SK-N-SH treated with all-trans-retinoic acid at 6 μM for 48 hours (cell line): ENCODE measurements around the gene PRR5.

Source experiments
- ATAC-seq: fragments of 200-7000 bp; cut with Tn5 transposase; 3 replicates; pipeline ENCODE4 v1.9.1; 2020; ENCODE audit warnings: mild to moderate bottlenecking, moderate library complexity
- ARNTL ChIP-seq: fragments of 450-650 bp; formaldehyde crosslinking; IDR thresholded peaks from 2 replicates; pipeline ENCODE4 v1.5.0; 2020; ENCODE audit warnings: low read depth, mild to moderate bottlenecking, moderate library complexity, borderline replicate concordance
- BACH2 ChIP-seq: fragments of 250-450 bp; sonication (Bioruptor Pico); IDR thresholded peaks from 2 replicates; pipeline ENCODE4 v1.9.0; 2021; ENCODE audit warnings: mild to moderate bottlenecking, borderline replicate concordance
- CSDC2 ChIP-seq: fragments of 250-450 bp; sonication (Bioruptor Pico); IDR thresholded peaks from 2 replicates; pipeline ENCODE4 v1.5.0; 2020; ENCODE audit warnings: mild to moderate bottlenecking, moderate library complexity
- ESRRG ChIP-seq: fragments of 250-450 bp; sonication (Bioruptor Pico); IDR thresholded peaks from 2 replicates; pipeline ENCODE4 v1.6.1; 2021; ENCODE audit warnings: mild to moderate bottlenecking
- GLIS3 ChIP-seq: fragments of 250-450 bp; sonication (Bioruptor Pico); IDR thresholded peaks from 2 replicates; pipeline ENCODE4 v1.5.0; 2020; ENCODE audit warnings: mild to moderate bottlenecking, moderate library complexity
- ISL1 ChIP-seq: fragments of 250-450 bp; sonication (Bioruptor Pico); IDR thresholded peaks from 2 replicates; pipeline ENCODE4 v2.1.2; 2022; ENCODE audit warnings: mild to moderate bottlenecking, moderate library complexity
- OSR1 ChIP-seq: fragments of 250-450 bp; sonication (Bioruptor Pico); IDR thresholded peaks from 2 replicates; pipeline ENCODE4 v1.8.0; 2022; ENCODE audit warnings: moderate library complexity, mild to moderate bottlenecking, inconsistent platforms
- PPARA ChIP-seq: fragments of 250-450 bp; sonication (Bioruptor Pico); IDR thresholded peaks from 2 replicates; pipeline ENCODE4 v1.5.0; 2020; ENCODE audit warnings: mild to moderate bottlenecking, borderline replicate concordance
- RARB ChIP-seq: fragments of 250-450 bp; sonication (Bioruptor Pico); IDR thresholded peaks from 2 replicates; pipeline ENCODE4 v1.8.0; 2021; ENCODE audit warnings: mild to moderate bottlenecking, moderate library complexity
- SNAI2 ChIP-seq: fragments of 250-450 bp; sonication (Bioruptor Pico); IDR thresholded peaks from 2 replicates; pipeline ENCODE4 v1.5.0; 2020; ENCODE audit warnings: mild to moderate bottlenecking, moderate library complexity
- TCF4 ChIP-seq: fragments of 250-450 bp; sonication (Bioruptor Pico); IDR thresholded peaks from 2 replicates; pipeline ENCODE4 v1.8.0; 2021; ENCODE audit warnings: mild to moderate bottlenecking, moderate library complexity, borderline replicate concordance
- TOX ChIP-seq: fragments of 250-450 bp; sonication (Bioruptor Pico); IDR thresholded peaks from 2 replicates; pipeline ENCODE4 v1.8.0; 2021; ENCODE audit warnings: mild to moderate bottlenecking, moderate library complexity, borderline replicate concordance
- ZFP3 ChIP-seq: fragments of 250-450 bp; sonication (Bioruptor Pico); IDR thresholded peaks from 2 replicates; pipeline ENCODE4 v1.5.0; 2020; ENCODE audit warnings: mild to moderate bottlenecking, moderate library complexity
- ZFP30 ChIP-seq: fragments of 450-650 bp; formaldehyde crosslinking; IDR thresholded peaks from 2 replicates; pipeline ENCODE4 v1.5.0; 2022; ENCODE audit warnings: mild to moderate bottlenecking, moderate library complexity
- ZNF70 ChIP-seq: fragments of 450-650 bp; formaldehyde crosslinking; IDR thresholded peaks from 2 replicates; pipeline ENCODE4 v1.5.0; 2020; ENCODE audit warnings: mild to moderate bottlenecking, moderate library complexity
- ZNF8 ChIP-seq: fragments of 450-650 bp; formaldehyde crosslinking; IDR thresholded peaks from 2 replicates; pipeline ENCODE4 v1.5.0; 2020; ENCODE audit warnings: mild to moderate bottlenecking, moderate library complexity
- TF ChIP-seq, protein P1 (sequence below): fragments of 250-450 bp; sonication (Bioruptor Pico); IDR thresholded peaks from 2 replicates; pipeline ENCODE4 v1.5.0; 2020; ENCODE audit warnings: mild to moderate bottlenecking, moderate library complexity
- TF ChIP-seq, protein P2 (sequence below): fragments of 250-450 bp; sonication (Bioruptor Pico); IDR thresholded peaks from 2 replicates; pipeline ENCODE4 v1.5.1; 2021; ENCODE audit warnings: mild to moderate bottlenecking, moderate library complexity
- TF ChIP-seq, protein P3 (sequence below): fragments of 250-450 bp; sonication (Bioruptor Pico); IDR thresholded peaks from 2 replicates; pipeline ENCODE4 v1.8.0; 2021; ENCODE audit warnings: low read depth, mild to moderate bottlenecking, moderate library complexity, borderline replicate concordance
- TF ChIP-seq, protein P4 (sequence below): fragments of 250-450 bp; sonication (Bioruptor Pico); IDR thresholded peaks from 2 replicates; pipeline ENCODE4 v1.8.0; 2020; ENCODE audit warnings: mild to moderate bottlenecking, moderate library complexity, borderline replicate concordance

Gene PRR5

DNA sequence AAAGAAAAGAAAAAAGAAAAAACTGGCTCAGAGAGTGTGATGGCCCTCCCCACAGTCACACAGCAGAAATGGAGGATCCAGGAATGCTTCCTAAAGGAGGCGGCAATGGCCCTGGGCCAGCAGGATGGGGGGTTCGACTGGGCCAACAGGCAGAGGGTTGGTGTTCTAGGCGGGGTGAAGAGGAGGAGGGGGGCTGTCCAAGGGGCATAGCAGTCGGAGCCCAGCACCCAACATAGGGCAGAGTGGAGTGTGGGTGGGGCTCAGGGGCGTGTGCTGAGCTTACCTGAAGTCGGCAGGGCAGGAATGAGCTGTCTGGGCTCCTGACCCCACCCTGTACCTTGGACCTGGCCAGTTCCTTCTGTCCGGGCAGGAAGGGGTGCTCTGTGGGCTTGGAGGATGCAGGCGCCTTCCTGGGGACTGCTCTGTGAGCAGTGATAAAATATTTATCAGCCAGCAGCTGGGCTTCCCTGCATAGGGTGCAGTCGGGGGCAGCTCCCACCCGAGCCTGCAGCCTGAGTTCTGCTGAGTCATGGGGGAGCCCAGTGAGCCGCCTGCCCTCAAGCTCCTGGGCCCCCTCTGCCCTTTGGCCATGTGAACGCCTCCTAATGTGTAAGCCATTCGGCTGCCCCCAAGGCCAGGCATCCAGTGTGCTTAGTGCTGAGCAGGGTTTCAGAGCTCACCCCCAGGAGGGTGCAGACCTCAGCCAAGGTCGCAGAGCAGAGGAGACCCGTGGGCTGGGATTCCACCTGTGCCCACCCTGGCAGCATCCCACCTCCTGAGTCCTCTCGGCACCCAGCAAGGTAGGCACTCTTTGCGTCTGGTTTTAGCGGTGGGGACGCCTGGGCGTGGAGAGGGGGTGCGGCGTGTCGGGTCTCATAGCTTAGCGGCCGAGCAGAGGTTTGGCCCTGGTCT is 25.3 kb upstream of the PRR5 start (continued):
- TF ChIP-seq SNAI2 (CRISPR knock-in tag) (no peak), TCF4 (CRISPR knock-in tag) (no peak), ESRRG (CRISPR knock-in tag) (no peak), ISL1 (CRISPR knock-in tag) (no peak), GLIS3 (CRISPR knock-in tag) (no peak)

DNA sequence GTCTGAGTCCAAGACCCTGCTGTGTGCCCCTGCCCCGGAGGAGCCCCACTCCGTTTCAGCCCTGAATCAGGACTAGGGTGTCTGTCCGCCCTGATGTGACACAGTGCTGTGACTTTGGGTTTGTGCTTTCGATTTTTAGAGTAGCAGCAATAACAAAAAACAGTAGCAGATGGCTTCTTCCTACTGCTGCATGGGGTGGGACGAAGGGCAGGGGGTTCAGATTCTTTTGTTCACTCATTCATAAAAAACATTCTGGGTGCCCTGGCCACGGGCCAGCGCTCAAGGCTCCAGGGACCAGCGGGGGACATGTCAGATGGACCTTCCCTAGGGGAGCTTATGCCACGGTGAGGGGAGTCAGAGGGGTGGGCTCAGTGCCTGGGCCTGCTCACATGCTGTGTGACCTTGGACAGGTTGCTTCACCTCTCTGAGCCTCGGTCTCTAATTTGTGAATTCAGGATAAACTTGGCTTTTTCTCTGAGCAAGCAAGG is 24.6 kb upstream of the PRR5 start:
- TF ChIP-seq, protein P1, sequence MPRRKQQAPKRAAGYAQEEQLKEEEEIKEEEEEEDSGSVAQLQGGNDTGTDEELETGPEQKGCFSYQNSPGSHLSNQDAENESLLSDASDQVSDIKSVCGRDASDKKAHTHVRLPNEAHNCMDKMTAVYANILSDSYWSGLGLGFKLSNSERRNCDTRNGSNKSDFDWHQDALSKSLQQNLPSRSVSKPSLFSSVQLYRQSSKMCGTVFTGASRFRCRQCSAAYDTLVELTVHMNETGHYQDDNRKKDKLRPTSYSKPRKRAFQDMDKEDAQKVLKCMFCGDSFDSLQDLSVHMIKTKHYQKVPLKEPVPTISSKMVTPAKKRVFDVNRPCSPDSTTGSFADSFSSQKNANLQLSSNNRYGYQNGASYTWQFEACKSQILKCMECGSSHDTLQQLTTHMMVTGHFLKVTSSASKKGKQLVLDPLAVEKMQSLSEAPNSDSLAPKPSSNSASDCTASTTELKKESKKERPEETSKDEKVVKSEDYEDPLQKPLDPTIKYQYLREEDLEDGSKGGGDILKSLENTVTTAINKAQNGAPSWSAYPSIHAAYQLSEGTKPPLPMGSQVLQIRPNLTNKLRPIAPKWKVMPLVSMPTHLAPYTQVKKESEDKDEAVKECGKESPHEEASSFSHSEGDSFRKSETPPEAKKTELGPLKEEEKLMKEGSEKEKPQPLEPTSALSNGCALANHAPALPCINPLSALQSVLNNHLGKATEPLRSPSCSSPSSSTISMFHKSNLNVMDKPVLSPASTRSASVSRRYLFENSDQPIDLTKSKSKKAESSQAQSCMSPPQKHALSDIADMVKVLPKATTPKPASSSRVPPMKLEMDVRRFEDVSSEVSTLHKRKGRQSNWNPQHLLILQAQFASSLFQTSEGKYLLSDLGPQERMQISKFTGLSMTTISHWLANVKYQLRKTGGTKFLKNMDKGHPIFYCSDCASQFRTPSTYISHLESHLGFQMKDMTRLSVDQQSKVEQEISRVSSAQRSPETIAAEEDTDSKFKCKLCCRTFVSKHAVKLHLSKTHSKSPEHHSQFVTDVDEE = no peak
- TF ChIP-seq SNAI2 (CRISPR knock-in tag) (no peak), ARNTL (CRISPR knock-in tag) (no peak), TOX (CRISPR knock-in tag) (no peak), CSDC2 (CRISPR knock-in tag) (no peak), RARB (CRISPR knock-in tag) (no peak), BACH2 (no peak), PPARA (CRISPR knock-in tag) (no peak), GLIS3 (CRISPR knock-in tag) (no peak), ZFP30 (no peak), ZNF8 (CRISPR knock-in tag) (no peak), ESRRG (CRISPR knock-in tag) (no peak), OSR1 (CRISPR knock-in tag) (no peak), TCF4 (CRISPR knock-in tag) (no peak), ZFP3 (no peak), ZNF70 (CRISPR knock-in tag) (no peak)
- TF ChIP-seq, protein P2, sequence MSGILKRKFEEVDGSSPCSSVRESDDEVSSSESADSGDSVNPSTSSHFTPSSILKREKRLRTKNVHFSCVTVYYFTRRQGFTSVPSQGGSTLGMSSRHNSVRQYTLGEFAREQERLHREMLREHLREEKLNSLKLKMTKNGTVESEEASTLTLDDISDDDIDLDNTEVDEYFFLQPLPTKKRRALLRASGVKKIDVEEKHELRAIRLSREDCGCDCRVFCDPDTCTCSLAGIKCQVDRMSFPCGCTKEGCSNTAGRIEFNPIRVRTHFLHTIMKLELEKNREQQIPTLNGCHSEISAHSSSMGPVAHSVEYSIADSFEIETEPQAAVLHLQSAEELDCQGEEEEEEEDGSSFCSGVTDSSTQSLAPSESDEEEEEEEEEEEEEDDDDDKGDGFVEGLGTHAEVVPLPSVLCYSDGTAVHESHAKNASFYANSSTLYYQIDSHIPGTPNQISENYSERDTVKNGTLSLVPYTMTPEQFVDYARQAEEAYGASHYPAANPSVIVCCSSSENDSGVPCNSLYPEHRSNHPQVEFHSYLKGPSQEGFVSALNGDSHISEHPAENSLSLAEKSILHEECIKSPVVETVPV (CRISPR knock-in tag) = no peak
- TF ChIP-seq, protein P3, sequence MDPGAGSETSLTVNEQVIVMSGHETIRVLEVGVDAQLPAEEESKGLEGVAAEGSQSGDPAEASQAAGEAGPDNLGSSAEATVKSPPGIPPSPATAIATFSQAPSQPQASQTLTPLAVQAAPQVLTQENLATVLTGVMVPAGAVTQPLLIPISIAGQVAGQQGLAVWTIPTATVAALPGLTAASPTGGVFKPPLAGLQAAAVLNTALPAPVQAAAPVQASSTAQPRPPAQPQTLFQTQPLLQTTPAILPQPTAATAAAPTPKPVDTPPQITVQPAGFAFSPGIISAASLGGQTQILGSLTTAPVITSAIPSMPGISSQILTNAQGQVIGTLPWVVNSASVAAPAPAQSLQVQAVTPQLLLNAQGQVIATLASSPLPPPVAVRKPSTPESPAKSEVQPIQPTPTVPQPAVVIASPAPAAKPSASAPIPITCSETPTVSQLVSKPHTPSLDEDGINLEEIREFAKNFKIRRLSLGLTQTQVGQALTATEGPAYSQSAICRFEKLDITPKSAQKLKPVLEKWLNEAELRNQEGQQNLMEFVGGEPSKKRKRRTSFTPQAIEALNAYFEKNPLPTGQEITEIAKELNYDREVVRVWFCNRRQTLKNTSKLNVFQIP = no peak
- TF ChIP-seq, protein P4, sequence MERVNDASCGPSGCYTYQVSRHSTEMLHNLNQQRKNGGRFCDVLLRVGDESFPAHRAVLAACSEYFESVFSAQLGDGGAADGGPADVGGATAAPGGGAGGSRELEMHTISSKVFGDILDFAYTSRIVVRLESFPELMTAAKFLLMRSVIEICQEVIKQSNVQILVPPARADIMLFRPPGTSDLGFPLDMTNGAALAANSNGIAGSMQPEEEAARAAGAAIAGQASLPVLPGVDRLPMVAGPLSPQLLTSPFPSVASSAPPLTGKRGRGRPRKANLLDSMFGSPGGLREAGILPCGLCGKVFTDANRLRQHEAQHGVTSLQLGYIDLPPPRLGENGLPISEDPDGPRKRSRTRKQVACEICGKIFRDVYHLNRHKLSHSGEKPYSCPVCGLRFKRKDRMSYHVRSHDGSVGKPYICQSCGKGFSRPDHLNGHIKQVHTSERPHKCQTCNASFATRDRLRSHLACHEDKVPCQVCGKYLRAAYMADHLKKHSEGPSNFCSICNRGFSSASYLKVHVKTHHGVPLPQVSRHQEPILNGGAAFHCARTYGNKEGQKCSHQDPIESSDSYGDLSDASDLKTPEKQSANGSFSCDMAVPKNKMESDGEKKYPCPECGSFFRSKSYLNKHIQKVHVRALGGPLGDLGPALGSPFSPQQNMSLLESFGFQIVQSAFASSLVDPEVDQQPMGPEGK (CRISPR knock-in tag) = no peak
- no peak for ATAC-seq

DNA sequence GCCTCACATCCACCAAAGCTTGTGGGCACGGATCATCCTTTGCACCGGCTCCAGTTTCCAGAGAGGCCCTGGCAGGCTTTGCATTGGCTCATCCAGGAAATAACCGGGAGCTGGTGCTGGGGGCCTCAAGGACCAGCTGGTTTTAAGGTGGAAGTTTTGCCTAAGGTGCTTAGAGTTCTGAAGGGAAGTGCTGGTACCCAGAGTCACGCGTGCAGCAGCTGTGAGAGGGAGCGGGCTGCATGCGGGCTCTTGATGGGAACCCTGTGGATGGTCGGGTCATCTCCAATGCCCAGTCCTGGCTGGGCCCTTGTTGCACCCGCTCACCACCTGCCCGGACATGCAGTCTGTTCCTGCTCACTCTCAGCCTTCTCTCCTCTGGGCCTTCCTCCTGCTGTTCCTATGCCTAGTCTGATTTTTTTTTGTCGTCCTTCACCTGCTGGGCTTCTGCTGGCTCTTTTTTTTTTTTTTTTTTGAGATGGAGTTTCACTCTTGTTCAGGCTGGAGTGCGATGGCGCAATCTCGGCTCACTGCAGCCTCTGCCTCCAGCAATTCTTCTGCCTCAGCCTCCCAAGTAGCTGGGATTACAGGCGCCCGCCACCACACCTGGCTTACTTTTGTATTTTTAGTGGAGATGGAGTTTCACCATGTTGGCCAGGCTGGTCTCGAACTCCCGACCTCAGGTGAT is 24.0 kb upstream of the PRR5 start:
- no peak for ATAC-seq
- TF ChIP-seq TOX (CRISPR knock-in tag) (no peak), ESRRG (CRISPR knock-in tag) (no peak)
- TF ChIP-seq, protein P2 (CRISPR knock-in tag) = no peak
